ENCODE measurements around the gene CLIP3.

DNA sequence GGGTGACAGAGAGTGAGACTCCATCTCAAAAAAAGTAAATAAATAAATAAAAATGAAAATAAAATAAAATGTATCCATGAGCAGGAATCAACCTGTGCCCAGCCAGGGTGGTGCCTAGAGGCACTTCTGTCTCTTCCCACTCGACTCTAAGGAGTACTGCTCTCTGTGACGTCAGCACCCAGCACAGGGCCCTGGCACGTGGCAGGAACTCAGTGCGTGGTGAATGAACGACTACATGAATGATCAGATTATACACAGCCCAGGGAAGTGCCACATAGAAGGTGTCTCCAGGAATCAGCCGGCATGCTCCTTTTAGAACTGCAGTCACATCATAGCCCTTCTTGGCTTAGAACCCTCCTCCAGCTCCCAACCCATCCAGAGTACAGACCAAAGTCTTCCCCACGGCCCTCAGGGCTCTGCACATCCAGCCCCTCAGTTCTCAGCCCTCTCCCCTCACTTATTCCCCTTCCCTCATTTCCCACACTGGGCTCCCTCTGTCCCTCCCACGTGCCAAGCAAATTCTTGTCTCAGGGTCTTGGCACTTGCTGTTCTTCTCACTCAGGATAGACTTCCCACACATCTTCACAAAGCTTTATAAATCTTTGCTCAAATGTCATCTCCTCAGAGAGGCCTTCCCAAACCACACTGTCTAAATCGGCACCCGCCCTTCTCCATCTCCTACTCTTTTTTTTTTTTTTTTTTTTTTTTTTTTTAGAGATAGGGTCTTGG, 4.2 kb downstream of the CLIP3 start:
- TF ChIP-seq POLR2AphosphoS5 (IDR thresholded peaks at IDR 0.05; ENCODE audit: low read depth, low read length) (no peak), TAF1 (IDR thresholded peaks at IDR 0.05; ENCODE audit: borderline replicate concordance, low read depth, low read length) (no peak)

Data from GM12892 (cell line).